GM12878 (cell line): ENCODE measurements around the gene ANKRD45.

ENCODE experiments used
- CHD2 ChIP-seq: IDR thresholded peaks from 2 replicates; pipeline ENCODE4 v1.6.1; 2011; ENCODE audit warnings: low read depth, low read length, improper control_type of control experiment, borderline replicate concordance
- DPF2 ChIP-seq: fragments of 450-650 bp; IDR thresholded peaks from 2 replicates; pipeline ENCODE4 v1.6.1; 2017; ENCODE audit warnings: mild to moderate bottlenecking

- TF ChIP-seq CHD2 = no peak
- TF ChIP-seq DPF2 = no peak
Observed at GRCh38 chr1:173661763-173662162, 7.9 kb downstream of the ANKRD45 start.
